Measurements from ENCODE around the gene NFATC3.

Gene NFATC3

GRCh38 chr16:68190736-68191510 lies 105.8 kb downstream of the NFATC3 start:
- DNase-seq (ENCODE audit: low read depth), result no peak
- TF ChIP-seq, protein P1, sequence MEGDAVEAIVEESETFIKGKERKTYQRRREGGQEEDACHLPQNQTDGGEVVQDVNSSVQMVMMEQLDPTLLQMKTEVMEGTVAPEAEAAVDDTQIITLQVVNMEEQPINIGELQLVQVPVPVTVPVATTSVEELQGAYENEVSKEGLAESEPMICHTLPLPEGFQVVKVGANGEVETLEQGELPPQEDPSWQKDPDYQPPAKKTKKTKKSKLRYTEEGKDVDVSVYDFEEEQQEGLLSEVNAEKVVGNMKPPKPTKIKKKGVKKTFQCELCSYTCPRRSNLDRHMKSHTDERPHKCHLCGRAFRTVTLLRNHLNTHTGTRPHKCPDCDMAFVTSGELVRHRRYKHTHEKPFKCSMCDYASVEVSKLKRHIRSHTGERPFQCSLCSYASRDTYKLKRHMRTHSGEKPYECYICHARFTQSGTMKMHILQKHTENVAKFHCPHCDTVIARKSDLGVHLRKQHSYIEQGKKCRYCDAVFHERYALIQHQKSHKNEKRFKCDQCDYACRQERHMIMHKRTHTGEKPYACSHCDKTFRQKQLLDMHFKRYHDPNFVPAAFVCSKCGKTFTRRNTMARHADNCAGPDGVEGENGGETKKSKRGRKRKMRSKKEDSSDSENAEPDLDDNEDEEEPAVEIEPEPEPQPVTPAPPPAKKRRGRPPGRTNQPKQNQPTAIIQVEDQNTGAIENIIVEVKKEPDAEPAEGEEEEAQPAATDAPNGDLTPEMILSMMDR (IDR thresholded peaks at IDR 0.05; ENCODE audit: insufficient read depth, low read depth, low read length, missing control alignments), result no peak
- H3K4me3 ChIP-seq (ENCODE audit: low read length), result no peak overlapping the region

DNA sequence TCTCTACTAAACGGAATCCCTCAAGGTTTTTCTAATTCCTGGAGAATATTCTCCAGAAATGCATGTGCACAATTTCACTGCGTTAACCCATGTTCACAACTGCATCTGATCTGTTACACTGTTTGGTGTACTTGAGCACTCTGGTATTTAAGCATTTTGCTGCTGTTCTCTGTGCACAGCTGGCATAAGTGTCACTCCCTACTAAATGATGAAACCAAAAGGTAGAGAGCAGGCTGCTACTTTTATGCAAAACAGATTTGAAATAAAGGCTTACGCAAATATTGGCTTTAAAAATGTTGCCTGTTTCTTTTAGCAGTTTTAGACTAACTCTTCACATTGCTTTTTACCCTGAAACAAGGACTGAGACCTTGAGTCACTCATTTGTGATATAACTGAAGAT lies 109.1 kb downstream of the NFATC3 start:
- TF ChIP-seq, protein P1 (IDR thresholded peaks at IDR 0.05; ENCODE audit: insufficient read depth, low read depth, low read length, missing control alignments), result no peak
- DNase-seq (ENCODE audit: low read depth), result no peak

GRCh38 chr16:68197250-68197649 lies 112.1 kb downstream of the NFATC3 start:
- H3K4me3 ChIP-seq (ENCODE audit: low read length), result no peak overlapping the region
- TF ChIP-seq, protein P1 (IDR thresholded peaks at IDR 0.05; ENCODE audit: insufficient read depth, low read depth, low read length, missing control alignments), result no peak
- peak; percentile 11 for DNase-seq (ENCODE audit: low read depth)

More for the DNA sequence above, 109.1 kb downstream of the NFATC3 start:
- no peak overlapping the region for H3K4me3 ChIP-seq (ENCODE audit: low read length)

GRCh38 chr16:68200088-68200783 lies 115.1 kb downstream of the NFATC3 start:
- TF ChIP-seq, protein P1 (IDR thresholded peaks at IDR 0.05; ENCODE audit: insufficient read depth, low read depth, low read length, missing control alignments), result no peak
- H3K4me3 ChIP-seq (ENCODE audit: low read length), result no peak overlapping the region
- DNase-seq (ENCODE audit: low read depth), result peak; percentile 61

DNA sequence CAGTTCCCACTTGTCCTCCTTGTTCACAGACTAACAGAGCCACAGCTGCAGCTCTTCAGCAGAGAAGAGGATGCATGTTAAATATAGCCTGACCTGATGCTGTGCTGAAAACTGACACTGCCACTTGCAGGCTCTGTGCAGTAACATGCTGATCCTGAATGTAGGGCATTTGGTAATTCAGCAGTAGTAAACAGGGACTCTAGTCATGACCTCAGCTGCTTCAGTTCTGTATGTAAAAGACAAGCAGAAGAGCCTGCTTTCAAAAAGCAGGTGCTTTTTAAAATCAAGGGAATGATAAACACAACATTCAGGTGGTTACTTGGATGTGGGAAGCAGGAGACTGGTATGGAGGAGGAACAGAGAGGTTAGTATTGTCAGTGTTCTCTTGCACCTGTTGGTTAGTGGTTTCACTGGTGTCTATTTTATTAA lies 116.9 kb downstream of the NFATC3 start:
- no peak for DNase-seq (ENCODE audit: low read depth)
- H3K4me3 ChIP-seq (ENCODE audit: low read length), result no peak overlapping the region
- TF ChIP-seq, protein P1 (IDR thresholded peaks at IDR 0.05; ENCODE audit: insufficient read depth, low read depth, low read length, missing control alignments), result no peak

DNA sequence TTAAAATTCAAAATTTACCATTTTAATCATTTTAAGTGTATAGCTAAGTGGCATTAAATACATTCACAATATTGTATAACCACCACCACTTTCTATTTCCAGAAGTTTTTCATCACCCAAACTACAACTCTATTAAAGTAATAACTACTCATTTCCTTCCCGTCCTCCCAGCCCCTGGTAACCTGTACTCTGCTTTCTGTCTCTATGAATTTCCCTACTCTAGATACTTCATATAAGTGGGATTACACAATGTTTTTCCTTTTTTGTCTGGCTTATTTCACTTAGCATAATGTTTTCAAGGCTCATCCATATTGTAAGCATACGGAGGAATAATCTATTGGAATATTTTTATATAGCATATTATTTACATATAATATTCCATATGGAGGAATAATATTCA lies 121.1 kb downstream of the NFATC3 start:
- TF ChIP-seq, protein P1 (IDR thresholded peaks at IDR 0.05; ENCODE audit: insufficient read depth, low read depth, low read length, missing control alignments), result no peak
- DNase-seq (ENCODE audit: low read depth), result no peak
- no peak overlapping the region for H3K4me3 ChIP-seq (ENCODE audit: low read length)

Data from epithelial cell of esophagus (primary cell).